ENCODE measurements around the gene TMEM175.

Gene TMEM175

GRCh38 chr4:958696-959337 lies 26.6 kb downstream of the TMEM175 start:
- DNase-seq (ENCODE audit: low spot score) = no peak

DNA sequence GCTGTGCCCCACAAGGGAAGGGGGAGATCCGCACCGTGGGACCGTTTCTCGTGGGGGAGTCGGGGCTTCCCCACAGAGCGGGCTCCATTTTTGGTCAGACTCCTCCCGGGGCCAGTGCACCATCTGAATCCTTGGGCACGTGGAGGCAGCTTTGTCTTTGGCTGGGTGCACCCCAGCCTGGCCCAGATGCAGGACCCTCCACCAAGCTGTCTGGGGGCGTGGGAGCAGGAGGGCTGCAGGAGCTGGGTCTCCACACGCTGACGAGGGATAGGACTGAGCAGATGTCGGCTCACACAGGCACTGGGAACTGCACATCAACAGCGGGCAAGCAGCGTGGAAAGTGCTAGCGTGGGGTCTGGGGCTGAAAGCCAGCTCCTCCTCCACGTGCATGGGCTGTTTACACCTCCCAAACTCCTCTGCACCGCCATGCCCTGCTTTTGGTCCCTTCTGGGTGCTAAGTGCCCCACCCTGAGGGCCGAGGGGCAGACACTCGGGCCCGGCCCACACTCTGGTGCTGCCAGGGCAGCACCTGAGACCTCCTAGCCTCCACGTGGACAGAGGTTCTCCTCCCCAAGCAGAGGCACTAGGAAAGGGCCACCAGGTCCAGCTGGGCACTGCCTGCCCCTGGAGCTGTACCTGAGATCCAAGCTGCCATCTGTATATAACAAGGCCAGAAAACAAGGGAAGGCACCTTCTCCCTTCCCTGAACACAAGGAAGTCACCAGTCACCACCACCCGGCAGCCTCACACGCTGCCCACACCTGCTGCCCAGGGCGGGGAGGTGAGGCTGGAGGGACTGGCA lies 27.3 kb downstream of the TMEM175 start:
- no peak for DNase-seq (ENCODE audit: low spot score)

DNA sequence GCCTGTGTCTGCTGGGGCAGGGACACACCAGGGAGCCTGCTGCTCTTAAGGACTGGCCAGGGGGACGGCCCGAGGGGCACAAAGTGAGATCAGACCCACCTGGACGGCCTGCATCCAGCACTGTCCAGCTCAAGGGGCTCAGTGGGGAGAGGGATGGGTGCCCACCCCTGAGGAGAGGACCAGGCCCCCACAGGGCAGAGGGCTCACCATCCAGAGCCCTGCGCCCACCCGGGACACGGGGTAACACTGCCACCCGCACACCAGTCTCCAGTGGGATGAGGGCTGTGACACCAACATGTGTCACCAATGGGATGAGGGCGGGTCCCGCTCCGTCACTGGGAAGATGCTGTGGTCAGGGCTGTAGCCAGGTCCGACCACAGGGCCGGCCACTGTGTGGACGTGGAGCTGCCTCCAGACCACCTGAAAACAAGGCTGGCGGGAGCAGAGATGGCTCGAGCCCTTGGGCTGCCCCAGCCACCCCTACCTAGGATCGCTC lies 27.9 kb downstream of the TMEM175 start:
- DNase-seq (ENCODE audit: low spot score) = no peak

DNA sequence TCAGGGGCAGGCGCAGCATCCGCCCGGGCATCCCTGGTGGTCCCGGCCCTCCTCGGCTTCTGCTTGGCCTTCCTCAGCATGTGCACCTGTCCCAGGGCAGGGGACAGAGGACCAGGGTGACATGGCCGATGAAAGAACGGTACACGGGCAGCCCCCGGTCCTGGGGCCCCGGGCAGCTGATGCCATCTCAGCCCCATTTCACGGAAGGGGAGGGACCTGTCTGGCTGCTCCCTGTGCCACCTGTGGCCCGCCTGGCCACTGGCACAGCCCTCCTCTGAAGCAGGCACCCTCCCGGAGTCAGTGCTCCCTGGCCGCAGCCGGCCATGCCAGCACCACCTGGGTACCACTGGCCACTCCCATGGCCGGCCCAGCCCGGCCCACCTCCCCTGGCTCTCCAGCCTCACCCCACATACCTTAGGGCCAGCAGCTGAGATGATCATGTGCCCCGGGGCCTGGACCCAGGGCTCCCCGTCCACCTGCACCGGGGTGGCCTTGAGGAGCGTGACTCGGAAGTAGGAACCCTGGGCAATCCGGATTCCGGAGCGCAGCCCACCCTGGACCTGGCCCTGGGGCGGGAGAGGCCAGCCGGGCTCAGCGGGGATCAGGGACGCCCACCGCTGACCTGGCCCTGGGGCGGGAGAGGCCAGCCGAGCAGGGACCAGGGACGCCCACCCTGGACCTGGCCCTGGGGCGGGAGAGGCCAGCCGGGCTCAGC lies 28.5 kb downstream of the TMEM175 start:
- no peak for DNase-seq (ENCODE audit: low spot score)

DNA sequence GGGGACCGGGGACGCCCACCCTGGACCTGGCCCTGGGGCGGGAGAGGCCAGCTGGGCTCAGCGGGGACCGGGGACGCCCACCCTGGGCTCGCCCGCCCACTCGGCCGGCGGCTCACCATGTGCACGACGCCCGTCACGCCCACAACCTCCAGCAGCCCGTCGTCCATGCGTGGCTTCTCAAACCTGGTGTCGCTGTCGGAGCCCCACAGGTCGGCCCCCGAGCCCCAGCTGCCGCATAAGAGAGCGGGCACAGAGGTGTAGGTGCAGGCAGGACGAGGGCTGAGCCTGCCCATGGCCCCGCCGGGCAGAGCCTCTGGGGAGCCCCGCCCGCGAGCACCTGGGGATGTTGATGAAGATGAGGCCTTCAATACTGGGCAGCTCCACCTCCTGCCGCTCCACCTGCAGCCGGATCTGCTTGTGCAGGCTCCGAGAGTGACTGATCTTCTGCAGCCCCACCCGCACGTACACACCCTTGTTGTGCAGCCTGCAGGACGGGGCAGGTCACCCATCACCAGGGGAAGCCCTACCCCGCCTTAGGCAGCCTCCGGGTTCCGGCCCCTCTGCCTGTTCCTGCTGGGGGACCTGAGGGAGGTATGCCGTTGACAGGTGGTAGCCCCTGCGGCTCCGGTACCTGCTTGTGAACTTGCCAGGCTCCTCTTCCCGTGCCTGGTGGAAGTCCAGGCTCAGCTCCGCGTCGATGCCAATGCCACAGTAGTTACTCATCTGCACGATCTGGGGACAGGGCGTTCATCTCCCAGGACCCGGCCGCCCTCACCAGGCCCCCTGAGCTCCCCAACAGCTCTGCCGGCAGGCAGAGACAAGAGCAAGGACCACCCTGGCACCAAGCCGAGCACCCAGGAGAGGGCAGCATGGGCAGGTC lies 29.3 kb downstream of the TMEM175 start:
- no peak for DNase-seq (ENCODE audit: low spot score)

GRCh38 chr4:962231-963208 lies 30.3 kb downstream of the TMEM175 start:
- no peak for DNase-seq (ENCODE audit: low spot score)

DNA sequence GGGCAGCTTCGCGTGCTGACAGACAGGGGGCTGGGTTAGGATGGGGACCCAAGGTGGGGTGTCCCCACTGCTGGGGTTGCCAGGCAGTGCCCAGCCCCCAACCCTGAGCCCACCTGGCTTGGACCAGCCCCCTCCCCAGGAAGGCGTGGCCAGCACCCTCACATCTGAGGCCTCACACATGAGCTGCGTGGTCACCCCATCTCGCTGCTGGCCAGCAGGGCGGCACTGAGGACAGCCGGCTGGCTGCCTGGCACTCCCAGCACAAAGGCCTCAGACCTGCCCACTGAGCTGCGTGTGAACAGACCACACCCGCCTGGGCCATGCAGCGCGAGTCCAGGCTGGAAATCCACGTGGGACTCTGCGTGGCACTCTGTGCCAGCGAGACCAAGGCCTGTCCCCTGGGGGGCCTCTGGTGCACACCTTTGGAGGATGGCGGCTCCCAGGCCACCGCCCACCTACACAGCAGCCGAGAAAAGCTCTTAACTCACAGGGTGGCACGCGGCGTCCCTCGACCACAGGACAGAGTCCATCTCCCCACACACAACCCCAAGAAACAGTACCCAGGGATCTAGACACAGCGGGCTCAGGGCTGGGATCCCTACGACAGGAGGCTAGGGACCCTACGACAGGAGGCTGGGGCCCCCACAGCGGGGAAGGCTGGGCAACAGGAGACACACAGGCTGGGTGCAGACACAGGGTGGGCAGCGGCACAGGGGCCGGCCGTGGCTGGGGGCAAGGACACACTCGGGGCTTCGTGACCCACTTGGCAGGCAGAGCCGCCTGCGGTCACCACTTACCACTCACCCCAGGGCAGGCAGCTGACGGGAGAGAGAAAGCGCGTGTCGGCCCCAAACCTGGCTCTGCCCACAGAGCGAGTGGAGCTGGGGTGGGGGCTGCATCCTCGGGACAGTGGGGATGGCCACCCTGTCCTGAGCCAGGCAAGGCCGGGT lies 31.3 kb downstream of the TMEM175 start:
- no peak for DNase-seq (ENCODE audit: low spot score)

- no peak for DNase-seq (ENCODE audit: low spot score)
These were observed 32.2 kb downstream of the TMEM175 start for GRCh38 chr4:964346-965025.

DNA sequence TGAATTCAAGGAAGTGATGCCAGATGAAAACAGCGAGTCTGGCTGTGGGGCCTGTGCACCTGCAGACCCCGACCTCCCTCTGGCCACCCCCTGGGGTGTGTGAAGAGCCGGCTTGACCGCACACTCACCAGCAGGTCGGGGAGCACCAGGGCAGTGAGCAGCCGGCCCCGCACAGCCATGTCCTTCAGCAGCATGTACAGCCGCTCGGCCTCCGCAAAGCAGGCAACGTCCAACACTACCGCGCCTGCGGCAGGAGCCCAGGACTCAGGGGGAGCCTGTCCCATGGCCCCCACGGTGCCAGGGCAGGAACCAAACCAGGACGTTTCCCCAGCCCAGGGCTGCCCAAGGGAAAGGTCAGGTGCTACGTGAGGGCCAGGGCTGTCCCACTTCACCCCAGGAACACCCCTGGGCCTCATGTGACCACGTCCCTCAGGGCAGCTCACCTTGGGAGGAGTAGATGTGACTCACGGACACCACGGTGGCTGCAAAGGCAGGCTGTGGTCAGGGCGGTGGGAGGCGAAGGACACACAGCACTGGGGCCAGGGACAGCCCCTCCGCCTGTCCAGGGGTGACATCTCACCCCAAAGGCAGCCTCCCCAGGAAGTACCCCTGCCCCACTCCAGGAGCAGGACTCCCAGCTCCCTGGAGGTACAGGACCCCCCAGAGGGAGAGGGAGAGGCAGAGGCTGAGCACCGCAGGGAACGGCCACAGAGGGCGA lies 32.9 kb downstream of the TMEM175 start:
- DNase-seq (ENCODE audit: low spot score) = no peak

DNA sequence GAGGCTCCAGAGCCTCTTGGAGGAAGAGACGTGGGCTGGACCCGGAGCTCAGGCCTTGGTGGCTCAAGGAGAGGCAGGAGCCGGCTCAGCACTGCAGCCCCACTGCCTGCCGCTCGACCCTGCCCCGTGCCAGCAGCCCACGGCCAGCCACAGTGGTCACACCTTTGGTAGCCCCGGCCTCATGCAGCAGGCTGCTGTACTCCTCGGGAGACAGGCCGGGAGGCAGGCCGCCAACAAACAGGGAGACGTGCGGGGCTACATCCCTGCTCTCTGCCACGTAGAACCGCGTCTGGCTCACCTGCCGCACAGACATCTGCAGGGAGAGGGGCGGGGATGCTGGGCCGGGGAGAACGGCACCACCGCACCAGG lies 33.5 kb downstream of the TMEM175 start:
- no peak for DNase-seq (ENCODE audit: low spot score)

DNA sequence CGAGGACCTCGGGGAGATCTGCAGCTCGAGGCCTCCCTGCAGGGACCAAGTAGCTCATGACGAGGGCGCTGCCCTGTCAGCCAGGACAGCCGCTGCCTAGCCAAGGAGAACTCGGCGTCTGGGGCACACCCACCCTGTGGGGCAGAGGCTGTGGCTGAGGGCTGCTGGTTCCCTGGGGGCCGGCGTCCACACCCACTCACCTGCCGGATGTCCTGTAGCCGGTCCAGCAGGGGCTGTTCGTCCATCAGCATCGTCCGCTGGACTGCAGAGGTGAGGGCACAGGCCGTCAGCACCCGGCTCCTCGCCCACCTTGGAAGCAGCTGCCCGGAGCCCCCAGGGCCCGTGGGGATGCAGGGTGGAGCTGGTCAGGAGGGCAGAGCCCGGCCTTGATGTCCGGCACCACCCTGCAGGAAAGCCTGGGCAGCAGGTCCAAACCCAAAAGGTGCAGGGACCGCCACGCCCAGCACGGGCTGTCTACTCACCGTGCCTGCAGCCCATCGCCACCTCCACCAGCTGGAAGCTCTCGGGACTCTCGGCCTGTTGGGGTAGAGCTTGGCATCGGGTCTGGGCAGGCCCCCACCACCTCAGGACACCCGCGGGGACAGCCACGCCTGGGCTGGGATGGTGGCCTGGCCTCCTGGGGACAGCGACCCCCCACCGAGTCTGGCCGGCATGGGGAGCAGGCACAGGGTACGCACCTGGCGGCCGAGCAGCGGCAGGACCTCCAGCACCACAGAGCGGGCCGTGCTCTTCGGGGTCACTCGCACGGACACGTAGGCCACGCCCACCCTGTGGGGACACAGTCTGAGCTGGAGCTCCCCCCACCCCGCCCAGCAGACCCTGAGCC lies 34.2 kb downstream of the TMEM175 start:
- DNase-seq (ENCODE audit: low spot score) = no peak

DNA sequence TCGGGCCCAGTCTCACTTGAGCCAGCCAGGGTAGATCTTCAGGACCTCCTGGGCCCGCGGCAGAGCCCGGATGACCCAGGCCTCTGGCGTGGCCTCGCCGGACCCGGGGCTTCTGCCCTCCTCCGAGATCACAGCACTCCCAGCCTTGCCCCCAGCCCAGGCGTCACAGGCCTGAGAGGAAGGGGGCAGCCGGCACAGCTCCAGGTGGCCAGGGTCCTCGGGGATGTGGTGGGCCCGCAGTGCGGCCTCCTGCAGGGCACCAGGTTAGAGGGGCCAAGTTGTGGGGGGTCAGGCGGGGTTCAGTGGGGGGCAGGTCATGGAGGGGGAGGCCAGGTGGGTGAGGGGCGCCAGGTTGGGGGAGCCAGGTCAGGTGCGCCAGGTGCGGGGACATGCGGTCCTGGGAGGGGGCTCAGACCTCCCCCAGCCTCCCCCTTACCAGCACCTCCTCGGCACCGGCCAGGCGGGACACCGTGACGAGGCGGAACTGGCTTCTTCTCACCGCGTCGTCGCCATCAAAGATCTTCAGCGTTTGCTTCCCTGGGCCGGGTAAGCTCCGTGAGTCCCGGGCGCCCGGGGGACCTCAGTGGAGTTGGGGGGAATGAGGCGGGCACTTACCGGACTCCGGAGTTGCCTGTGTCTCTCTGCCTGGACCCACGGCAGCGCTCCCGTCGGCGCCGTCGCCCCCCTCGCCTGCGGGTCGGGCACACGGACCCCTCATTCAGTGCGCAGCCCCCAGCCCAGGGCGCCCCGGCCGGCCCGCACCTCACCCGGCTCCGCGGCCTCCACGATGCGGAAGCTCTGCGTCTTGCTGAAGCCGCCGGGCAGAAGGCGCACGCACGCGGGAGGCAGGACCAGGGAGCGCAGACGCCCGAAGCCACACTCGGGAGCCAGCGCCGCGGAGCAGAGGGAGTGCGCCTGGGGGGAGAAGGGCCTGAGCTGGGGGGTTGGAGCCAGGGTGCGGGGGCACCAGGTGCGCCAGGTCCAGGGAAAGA lies 35.1 kb downstream of the TMEM175 start:
- DNase-seq (ENCODE audit: low spot score) = no peak

- no peak for DNase-seq (ENCODE audit: low spot score)
These were observed 36.0 kb downstream of the TMEM175 start for GRCh38 chr4:968221-968620.

DNA sequence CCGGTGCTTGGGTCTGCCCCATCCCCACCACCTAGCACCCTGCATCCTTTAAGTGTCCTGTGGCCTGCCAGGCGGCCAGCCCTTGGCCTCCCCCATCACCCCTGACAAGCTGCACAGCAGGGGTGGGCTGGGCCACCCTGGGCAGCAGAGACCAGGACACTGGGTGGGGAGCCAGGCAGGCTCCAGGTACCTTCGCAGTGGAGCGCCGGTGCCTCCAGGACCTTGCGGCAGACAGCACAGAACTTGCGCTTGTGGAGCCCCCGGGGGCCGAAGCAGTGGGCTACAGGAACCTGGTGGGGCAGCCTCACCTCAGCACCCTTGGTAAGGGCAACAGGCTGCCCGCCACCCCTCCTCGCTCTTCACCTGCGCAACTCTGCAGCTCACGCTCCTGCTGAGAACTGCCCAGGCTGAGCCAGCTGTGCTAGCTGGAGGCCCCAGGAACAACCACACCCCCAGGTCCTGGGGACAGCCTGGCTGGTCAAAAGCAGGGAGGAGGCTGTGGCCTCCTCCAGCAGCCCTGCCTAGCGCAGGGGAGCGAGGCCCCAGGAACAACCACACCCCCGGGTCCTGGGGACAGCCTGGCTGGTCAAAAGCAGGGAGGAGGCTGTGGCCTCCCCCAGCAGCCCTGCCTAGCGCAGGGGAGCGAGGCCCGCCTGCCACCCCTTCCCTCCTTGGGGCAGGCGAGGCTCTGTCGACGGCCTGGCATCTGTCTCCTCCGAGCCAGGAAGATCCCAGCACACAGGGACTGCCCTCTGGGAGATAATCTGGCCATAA lies 36.5 kb downstream of the TMEM175 start:
- DNase-seq (ENCODE audit: low spot score) = no peak

- no peak for DNase-seq (ENCODE audit: low spot score)
These were observed 37.9 kb downstream of the TMEM175 start for GRCh38 chr4:970046-970745.

Data from hematopoietic multipotent progenitor cell treated with erythropoietin and hydrocortisone succinate and interleukin-3 and kit ligand, for 15 days (in vitro differentiated cells).